Adrenal gland (tissue), 19 donors: Measurements from ENCODE around the gene SRBD1. TPM values are rescaled to one million over a fixed set of nuclear protein-coding genes. Genes with fewer than 3 reads are reported as not detected.

Experiments
- DNase-seq, 7 donors: peaks; one replicate each; pipeline ENCODE4 v3.0.0-alpha.2; 2019 to 2020
- H3K27ac ChIP-seq, 5 donors: fragments of 200-600 bp; sonication (generic) in 4 of 5; 1 replicate in 3 of 5; 2 replicates in 2 of 5; pipeline versions ENCODE4 v1.5.1 to v1.8.0; 2016 to 2020; ENCODE audit warnings: mild to moderate bottlenecking in 1 of 5
- H3K27me3 ChIP-seq: fragments of 200-600 bp; 2 replicates; pipeline ENCODE4 v1.8.0; 2021
- H3K36me3 ChIP-seq, 2 donors: fragments of 200-600 bp; replicated peaks in 1 of 2; 1 replicate in 1 of 2; 2 replicates in 1 of 2; pipeline versions ENCODE4 v1.5.1 to v1.8.0; 2018 to 2022
- H3K4me1 ChIP-seq, 2 donors: fragments of 200-600 bp; replicated peaks in 1 of 2; 1 replicate in 1 of 2; 2 replicates in 1 of 2; pipeline versions ENCODE4 v1.5.1 to v1.8.0; 2018 to 2021
- H3K4me3 ChIP-seq, 4 donors: fragments of 200-600 bp; sonication (generic) in 3 of 4; one replicate each; pipeline ENCODE4 v1.5.1; 2016 to 2018
- H3K9me3 ChIP-seq, 3 donors: fragments of 200-600 bp; sonication (generic) in 1 of 3; replicated peaks in 1 of 3; 1 replicate in 2 of 3; 2 replicates in 1 of 3; pipeline versions ENCODE4 v1.5.1 to v1.8.0; 2016 to 2021
- CTCF ChIP-seq, 6 experiments: fragments of 450-650 bp in 4 of 6; fragments of 200-600 bp in 2 of 6; sonication (generic) in 1 of 6; IDR thresholded peaks; 1 replicate in 5 of 6; 2 replicates in 1 of 6; pipeline versions ENCODE4 v1.5.1 to v1.8.0; 2016 to 2021; ENCODE audit warnings: antibody characterized with exemption in 6 of 6, mild to moderate bottlenecking in 2 of 6, moderate library complexity in 1 of 6
- POLR2A ChIP-seq, 2 donors: fragments of 450-650 bp; IDR thresholded peaks; one replicate each; pipeline ENCODE4 v1.6.1; 2017; ENCODE audit warnings: antibody characterized with exemption in 2 of 2, mild to moderate bottlenecking in 2 of 2, moderate library complexity in 1 of 2
- WGBS, 4 donors: extraction: QIAGEN DNeasy Blood & Tissue Kit in 2 of 4; methylation state at CpG; one replicate each; pipeline versions ENCODE4 v1.1.5 to v1.1.7; 2013 to 2017; 5-methylcytosine and 5-hydroxymethylcytosine counted together
- intact Hi-C, 2 donors: fragments of 100-400 bp; cut with DNase I; formaldehyde crosslinking; loops; one replicate each; pipeline versions ENCODE4 v1.14.1 to v1.15.0; 2022 to 2023
- long read RNA-seq, 10 donors: library from polyadenylated mRNA in 3 of 10; unstranded in 2 of 10; stranded (forward) in 1 of 10; transcript quantifications; one replicate each; pipeline ENCODE4 v2.0.0 and lab custom pipeline, GENCODE V29; 2021 to 2026
- polyA plus RNA-seq, 3 donors: library from polyadenylated mRNA; stranded (reverse); fragments of 200-250 nt in 2 of 3; fragments of 350-450 nt in 1 of 3; fragmentation: Illumina TruSeq in 1 of 3; extraction: RNeasy Lipid Tissue Mini Kit (QIAGEN cat#74804) in 1 of 3; gene quantifications; one replicate each; pipeline ENCODE4 v1.2.3, GENCODE V29; 2013 to 2014
- total RNA-seq, 9 donors: library from RNA; depleted of rRNA in 4 of 9; stranded (reverse); fragments of >200 nt in 4 of 9; fragments of 120-200 nt in 1 of 9; fragmentation: NEBNext Ultra II Directional in 1 of 9; extraction: Animal tissue kit (Norgen Biotek cat#: 25700) in 1 of 9; gene quantifications; one replicate each; pipeline versions ENCODE4 v1.1.0 to v1.2.4, GENCODE V29; 2013 to 2023
- donor health status: healthy with polysubstance abuse.
- donor health status: Bipolar disorder and iron deficiency.
- donor health status: DM: yes; HTN: yes; CAD: no.
- donor health status: DM: no; HTN: no; CAD: no.
- donor health status: DM: no; HTN: no; CAD: no.
- donor health status: DM: yes; HTN: yes; CAD: no.

The SRBD1 gene
- 10 to 100 TPM in 8 of 9 donors, 1 to 10 TPM in 1; 6.8 to 21.6 (median 14.0) TPM for total RNA-seq
- polyA plus RNA-seq, result 10 to 100 TPM in 1 of 3 donors, 1 to 10 TPM in 2; 2.7 to 18.3 (median 3.0) TPM
- long read RNA-seq, donor 1, result 0 reads
- long read RNA-seq, donor 2, partial matches to known transcripts, result 0 of 1 reads
- long read RNA-seq, donor 2, other reads (novel, unspliced or antisense), result 0 of 1 reads
- long read RNA-seq, donor 3, result 0 reads
- long read RNA-seq, donor 4, partial matches to known transcripts, result 2 of 5 reads
- long read RNA-seq, donor 4, other reads (novel, unspliced or antisense), result 1 of 5 reads
- long read RNA-seq, donor 5, transcript SRBD1-201 (21 exons, 3,681 nt), result major isoform, 21 of 27 reads
- long read RNA-seq, donor 5, partial matches to known transcripts, result 1 of 27 reads
- long read RNA-seq, donor 5, other reads (novel, unspliced or antisense), result 5 of 27 reads
- long read RNA-seq, donor 6, partial matches to known transcripts, result 5 of 9 reads
- long read RNA-seq, donor 6, other reads (novel, unspliced or antisense), result 2 of 9 reads
- long read RNA-seq, donor 7, result 0 reads
- long read RNA-seq, donor 8, result 0 reads
- long read RNA-seq, donor 9, partial matches to known transcripts, result 0 of 1 reads
- long read RNA-seq, donor 9, other reads (novel, unspliced or antisense), result 0 of 1 reads
- long read RNA-seq, donor 10, result 0 reads

- H3K27me3 ChIP-seq, result no peaks in the 10 kb centered on the region
- H3K9me3 ChIP-seq, result no peaks in the 10 kb centered on the region
- H3K4me3 ChIP-seq, result peak within 1 kb of the TSS; percentile 49 to 91 (median 64)
- TF ChIP-seq POLR2A (IDR thresholded peaks at IDR 0.05) (peak; percentile 23 to 66), CTCF (IDR thresholded peaks at IDR 0.05) (no peak)
- no peaks in the 10 kb centered on the region for H3K36me3 ChIP-seq
- peak; percentile 96 to 97 (median 97) for DNase-seq
- WGBS, 4 donors, result 1 to 2% (median 2%) methylated on average over 33 to 44 of the region's 44 CpGs
- peaks cover 9 to 35% of the 10 kb centered on the region in 2 donors for H3K4me1 ChIP-seq
- intact Hi-C loops, result no loop called here
- peak within 1 kb of the TSS; percentile 44 to 91 (median 86) for H3K27ac ChIP-seq
Observed at GRCh38 chr2:45611020-45611859, at the start of gene SRBD1. SRBD1 (minus strand) TSS chr2:45611267; CDS start chr2:45605441, 5,826 bp downstream.

- no peaks in the 10 kb centered on the region for H3K36me3 ChIP-seq
- WGBS, 4 donors, result 83 to 96% (median 88%) methylated on average over 3 of the region's 3 CpGs
- no peak overlapping the region for H3K4me3 ChIP-seq
- peaks cover 6 to 23% of the 10 kb centered on the region in 2 donors for H3K4me1 ChIP-seq
- no peak overlapping the region for H3K27ac ChIP-seq
- no peaks in the 10 kb centered on the region for H3K9me3 ChIP-seq
- TF ChIP-seq POLR2A (IDR thresholded peaks at IDR 0.05) (no peak), CTCF (IDR thresholded peaks at IDR 0.05) (no peak)
- H3K27me3 ChIP-seq, result no peaks in the 10 kb centered on the region
- DNase-seq, result no peak
- intact Hi-C loops, result no loop called here
Observed at GRCh38 chr2:45654250-45654649, 43.2 kb upstream of the SRBD1 start.

GRCh38 chr2:45653122-45653913, 42.3 kb upstream of the SRBD1 start:
- H3K27me3 ChIP-seq, result no peaks in the 10 kb centered on the region
- H3K27ac ChIP-seq, result no peak overlapping the region
- H3K4me3 ChIP-seq, result peak overlapping the region in 1 of 4 donors; percentile 96
- intact Hi-C loops, result no loop called here
- 71 to 80% (median 78%) methylated on average over 5 of the region's 5 CpGs for WGBS, 4 donors
- peaks cover 6 to 27% of the 10 kb centered on the region in 2 donors for H3K4me1 ChIP-seq
- no peaks in the 10 kb centered on the region for H3K36me3 ChIP-seq
- no peaks in the 10 kb centered on the region for H3K9me3 ChIP-seq
- no peak for DNase-seq
- TF ChIP-seq CTCF (IDR thresholded peaks at IDR 0.05) (no peak), POLR2A (IDR thresholded peaks at IDR 0.05) (no peak)
